ENCODE data around the gene ASAP2.

ASAP2 gene

DNA sequence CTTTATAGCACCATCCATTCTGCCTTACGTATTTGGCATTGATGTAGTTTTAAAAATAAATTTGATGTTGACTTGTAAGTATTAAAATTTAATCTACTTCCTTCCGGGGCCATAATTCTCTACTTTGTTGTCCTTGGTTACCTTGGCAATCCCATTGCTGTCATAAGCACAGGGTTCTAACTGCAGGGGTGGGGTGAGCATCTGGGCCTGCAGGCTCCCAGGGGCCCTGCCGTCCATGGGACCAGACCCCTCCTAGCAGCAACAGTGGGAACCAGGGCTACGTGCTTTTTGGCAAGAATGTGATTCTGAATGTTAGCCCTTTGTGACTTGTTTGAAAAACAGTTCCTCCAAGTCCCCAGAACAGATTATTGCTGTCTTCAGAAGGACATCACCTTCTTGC, 4.9 kb downstream of the ASAP2 start:
- Histone ChIP-seq H3K9me2 (replicated peaks; ENCODE audit: insufficient read depth, low read length) (no peaks in the 10 kb centered on the region), H3K4me2 (ENCODE audit: low read depth, low read length) (no peak overlapping the region), H3K9me3 (replicated peaks; ENCODE audit: insufficient read depth, low read length) (no peaks in the 10 kb centered on the region), H3K4me3 (ENCODE audit: low read length) (no peak overlapping the region), H3F3A (ENCODE audit: insufficient read depth, low read length) (peaks cover 5% of the 10 kb centered on the region; the same call in 1 of the 2 replicates), H3K9ac (ENCODE audit: low read length) (no peak overlapping the region), H3K79me2 (ENCODE audit: low read length) (peaks cover 26% of the 10 kb centered on the region), H3K4me1 (ENCODE audit: low read length) (peaks cover 3% of the 10 kb centered on the region; the same call in 1 of the 2 replicates), H3K36me3 (replicated peaks; ENCODE audit: insufficient read depth, low read length) (no peaks in the 10 kb centered on the region), H4K20me1 (ENCODE audit: insufficient read depth, low read length) (no peaks in the 10 kb centered on the region), H3K27ac (ENCODE audit: low read length) (no peak overlapping the region), H3K27me3 (replicated peaks; ENCODE audit: insufficient read depth, low read length) (no peaks in the 10 kb centered on the region), H2AFZ (ENCODE audit: low read length) (no peak overlapping the region)
- TF ChIP-seq CTCF (IDR thresholded peaks at IDR 0.05; ENCODE audit: low read length) (no peak), EZH2 (optimal IDR thresholded peaks at IDR 0.05; ENCODE audit: low read depth, low read length) (no peak), EZH2phosphoT487 (IDR thresholded peaks at IDR 0.05; ENCODE audit: low read length) (no peak)
- no peak for DNase-seq

GRCh38 chr2:9212010-9212635, 5.5 kb downstream of the ASAP2 start:
- no peak overlapping the region for H2AFZ ChIP-seq (ENCODE audit: low read length)
- peaks cover 3% of the 10 kb centered on the region; the same call in 1 of the 2 replicates for H3K4me1 ChIP-seq (ENCODE audit: low read length)
- no peak overlapping the region for H3K27ac ChIP-seq (ENCODE audit: low read length)
- peaks cover 25% of the 10 kb centered on the region for H3K79me2 ChIP-seq (ENCODE audit: low read length)
- DNase-seq, result no peak
- TF ChIP-seq EZH2 (optimal IDR thresholded peaks at IDR 0.05; ENCODE audit: low read depth, low read length) (no peak), EZH2phosphoT487 (IDR thresholded peaks at IDR 0.05; ENCODE audit: low read length) (no peak)
- H3K9me2 ChIP-seq (replicated peaks; ENCODE audit: insufficient read depth, low read length), result no peaks in the 10 kb centered on the region
- no peaks in the 10 kb centered on the region for H4K20me1 ChIP-seq (ENCODE audit: insufficient read depth, low read length)
- no peak overlapping the region for H3K9ac ChIP-seq (ENCODE audit: low read length)
- peaks cover 5% of the 10 kb centered on the region; the same call in 1 of the 2 replicates for H3F3A ChIP-seq (ENCODE audit: insufficient read depth, low read length)
- H3K4me3 ChIP-seq (ENCODE audit: low read length), result no peak overlapping the region
- no peaks in the 10 kb centered on the region for H3K9me3 ChIP-seq (replicated peaks; ENCODE audit: insufficient read depth, low read length)
- H3K4me2 ChIP-seq (ENCODE audit: low read depth, low read length), result no peak overlapping the region
- H3K36me3 ChIP-seq (replicated peaks; ENCODE audit: insufficient read depth, low read length), result no peaks in the 10 kb centered on the region
- no peaks in the 10 kb centered on the region for H3K27me3 ChIP-seq (replicated peaks; ENCODE audit: insufficient read depth, low read length)

GRCh38 chr2:9212661-9213411, 6.2 kb downstream of the ASAP2 start:
- H3K79me2 ChIP-seq (ENCODE audit: low read length), result peaks cover 23% of the 10 kb centered on the region
- peaks cover 2% of the 10 kb centered on the region; the same call in 1 of the 2 replicates for H3F3A ChIP-seq (ENCODE audit: insufficient read depth, low read length)
- no peak for DNase-seq
- no peaks in the 10 kb centered on the region for H4K20me1 ChIP-seq (ENCODE audit: insufficient read depth, low read length)
- H3K9me2 ChIP-seq (replicated peaks; ENCODE audit: insufficient read depth, low read length), result no peaks in the 10 kb centered on the region
- H2AFZ ChIP-seq (ENCODE audit: low read length), result no peak overlapping the region
- H3K4me3 ChIP-seq (ENCODE audit: low read length), result no peak overlapping the region
- no peaks in the 10 kb centered on the region for H3K9me3 ChIP-seq (replicated peaks; ENCODE audit: insufficient read depth, low read length)
- no peak for TF ChIP-seq EZH2phosphoT487 (IDR thresholded peaks at IDR 0.05; ENCODE audit: low read length)
- no peak for TF ChIP-seq EZH2 (optimal IDR thresholded peaks at IDR 0.05; ENCODE audit: low read depth, low read length)
- TF ChIP-seq CTCF (IDR thresholded peaks at IDR 0.05; ENCODE audit: low read length), result no peak
- H3K27me3 ChIP-seq (replicated peaks; ENCODE audit: insufficient read depth, low read length), result no peaks in the 10 kb centered on the region
- no peak overlapping the region for H3K4me2 ChIP-seq (ENCODE audit: low read depth, low read length)
- H3K9ac ChIP-seq (ENCODE audit: low read length), result no peak overlapping the region
- peaks cover 3% of the 10 kb centered on the region; the same call in 1 of the 2 replicates for H3K4me1 ChIP-seq (ENCODE audit: low read length)
- H3K36me3 ChIP-seq (replicated peaks; ENCODE audit: insufficient read depth, low read length), result no peaks in the 10 kb centered on the region
- no peak overlapping the region for H3K27ac ChIP-seq (ENCODE audit: low read length)
